Activated CD4-positive, alpha-beta T cell treated with anti-CD3 and anti-CD28 coated beads, Interleukin-2, amount 50 U/mL, for 48 hours (primary cell): ENCODE results near the gene PIP4K2A.
A peak's percentile ranks its signal among the peaks of the same experiment; 100 is the strongest.
"Not testable (repeated sequence)": the region's sequence is repeated elsewhere in the genome, so short reads cannot be mapped to it uniquely, and the experiment has no call there.

Experiments
- DNase-seq, 2 experiments: peaks; one replicate each; pipeline ENCODE4 v3.0.0-alpha.2; 2020

The PIP4K2A gene

DNA sequence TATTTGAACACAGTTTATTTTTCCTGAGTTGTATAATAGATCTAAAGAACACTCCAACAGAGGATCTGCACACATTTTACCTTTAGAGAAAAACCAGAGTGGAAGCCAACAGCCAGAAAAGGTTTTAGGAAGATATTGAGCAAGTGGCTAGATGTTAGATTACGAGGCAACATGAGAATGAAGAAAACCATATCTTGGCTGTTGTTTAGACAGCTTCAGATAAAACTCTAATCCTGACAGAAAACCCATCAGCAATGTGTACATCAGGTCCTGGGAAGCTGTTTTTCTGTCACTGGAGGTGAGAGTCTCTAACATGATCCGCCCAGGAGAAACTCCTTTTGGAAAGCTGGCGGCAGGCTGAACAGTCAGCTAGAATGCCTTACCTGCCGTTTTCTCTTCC lies 209.6 kb downstream of the PIP4K2A start:
- DNase-seq = no peak

DNA sequence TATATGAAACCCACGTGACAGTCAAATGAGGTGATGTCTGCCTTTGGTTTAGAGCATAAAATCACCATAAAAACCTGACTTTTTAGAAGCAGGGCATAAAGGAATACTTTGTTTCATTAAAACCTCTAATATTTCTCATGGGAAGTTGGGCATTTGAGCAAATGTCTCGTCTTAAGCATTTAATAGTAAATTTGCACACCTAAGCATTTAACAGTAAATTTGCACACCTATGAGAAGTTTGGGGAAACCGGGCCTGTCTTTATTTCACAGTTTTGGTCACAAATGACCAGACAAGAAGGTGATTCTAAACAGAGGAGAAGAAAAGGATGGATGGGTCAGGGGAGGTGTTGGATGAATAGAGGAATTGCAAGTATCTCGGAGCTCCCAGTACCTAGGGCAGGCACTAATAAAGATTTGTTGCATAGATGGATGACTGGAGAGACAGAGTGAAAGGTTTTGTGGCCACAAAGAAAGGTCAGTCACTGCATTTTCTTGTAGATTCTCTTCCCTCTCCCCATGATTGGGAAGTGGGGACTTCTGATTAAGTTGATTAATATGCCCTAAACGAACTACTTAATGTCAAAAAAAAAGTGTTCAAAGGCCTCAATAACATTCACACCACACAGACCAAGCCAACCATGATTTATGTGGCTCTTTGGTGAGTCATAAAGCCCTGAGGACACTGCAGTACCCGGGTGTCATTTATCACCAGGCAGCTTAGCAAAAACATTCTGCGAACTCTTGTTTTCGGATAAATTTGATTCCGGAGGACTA lies 210.9 kb downstream of the PIP4K2A start:
- no peak for DNase-seq

DNA sequence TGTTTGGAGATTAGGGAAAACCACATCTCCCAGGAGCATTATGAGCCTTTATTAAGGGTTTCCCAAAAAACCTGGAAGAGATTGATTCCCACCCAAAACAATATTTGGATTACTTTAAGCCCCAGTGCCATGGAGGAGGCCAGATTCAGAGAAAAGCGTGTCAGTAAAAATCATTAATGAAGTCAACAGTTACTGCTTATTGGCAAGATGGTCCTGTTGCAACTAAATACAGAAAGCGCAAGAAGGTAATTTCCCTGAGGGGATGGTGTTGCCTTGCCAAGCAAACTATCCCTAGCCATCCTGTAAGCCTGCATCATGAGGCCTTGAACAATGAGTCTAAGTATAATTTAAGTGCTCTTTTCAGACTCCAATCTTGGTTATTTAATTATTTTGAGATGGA lies 212.5 kb downstream of the PIP4K2A start:
- no peak for DNase-seq

DNA sequence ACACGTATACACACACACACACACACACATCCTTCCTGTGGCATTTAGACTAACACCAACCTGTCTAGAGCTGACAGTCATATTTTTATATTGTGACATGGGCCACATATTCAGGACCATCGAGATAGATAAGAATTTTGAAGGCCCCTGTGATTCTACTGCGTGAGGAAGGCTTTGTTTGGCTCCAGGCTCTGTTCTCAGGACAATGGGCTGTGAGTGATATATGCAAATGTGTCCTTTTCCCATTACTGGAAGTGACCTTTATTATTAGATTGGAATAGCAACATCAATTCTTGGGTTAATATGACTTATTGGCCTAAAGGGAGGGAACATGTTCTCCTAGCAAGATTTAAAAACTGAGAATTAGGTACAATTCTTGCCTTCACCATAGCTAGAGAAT lies 213.0 kb downstream of the PIP4K2A start:
- no peak for DNase-seq

DNA sequence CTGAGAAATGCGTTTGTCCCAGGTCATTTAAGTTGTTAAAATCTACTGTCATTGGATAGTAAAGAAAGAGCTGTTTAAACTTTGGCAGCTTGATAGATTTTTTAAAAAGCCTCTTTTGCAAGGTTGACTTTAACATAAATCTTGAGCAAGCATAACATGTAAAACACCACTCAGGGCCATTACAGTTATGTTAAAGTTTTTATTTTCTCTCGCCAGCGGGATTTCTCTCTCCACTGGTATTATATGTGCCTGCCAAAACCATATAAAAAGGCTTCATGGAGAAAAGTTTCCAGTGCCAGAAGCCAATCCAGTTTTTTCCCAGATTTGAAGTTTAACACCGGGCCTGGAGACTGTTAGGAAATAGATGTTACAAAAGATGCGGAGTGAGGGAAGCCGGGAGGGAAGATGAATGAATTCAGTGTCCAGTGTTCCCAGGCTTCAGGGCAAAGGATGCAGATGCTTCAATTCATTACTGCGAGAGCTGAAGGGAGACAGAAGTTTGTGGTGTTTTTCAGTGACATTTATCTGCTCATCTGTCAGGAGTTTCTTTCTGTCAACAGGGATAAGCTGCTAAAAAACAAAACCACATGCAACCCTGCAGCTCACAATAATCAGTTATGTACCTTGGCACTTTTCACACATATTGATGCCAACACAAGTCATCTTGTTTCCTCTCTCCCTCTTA lies 213.6 kb downstream of the PIP4K2A start:
- DNase-seq = no peak

DNA sequence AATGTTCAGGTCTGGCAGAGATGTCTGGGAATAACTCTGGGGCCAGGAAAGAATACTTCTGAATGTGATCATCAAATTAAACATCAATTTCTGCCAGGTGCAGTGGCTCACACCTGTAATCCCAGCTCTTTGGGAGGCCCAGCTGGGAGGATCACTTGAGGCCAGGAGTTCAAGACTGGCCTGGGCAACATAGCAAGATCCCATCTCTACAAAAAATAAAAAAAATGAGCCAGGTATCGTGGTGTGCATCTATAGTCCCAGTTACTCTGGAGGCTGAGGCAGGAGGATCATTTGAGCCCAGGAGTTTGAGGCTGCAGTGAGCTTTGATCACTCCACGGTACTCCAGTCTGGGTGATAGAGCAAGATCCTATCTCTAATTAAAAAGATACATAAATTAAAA lies 214.4 kb downstream of the PIP4K2A start:
- not testable (repeated sequence) for DNase-seq

DNA sequence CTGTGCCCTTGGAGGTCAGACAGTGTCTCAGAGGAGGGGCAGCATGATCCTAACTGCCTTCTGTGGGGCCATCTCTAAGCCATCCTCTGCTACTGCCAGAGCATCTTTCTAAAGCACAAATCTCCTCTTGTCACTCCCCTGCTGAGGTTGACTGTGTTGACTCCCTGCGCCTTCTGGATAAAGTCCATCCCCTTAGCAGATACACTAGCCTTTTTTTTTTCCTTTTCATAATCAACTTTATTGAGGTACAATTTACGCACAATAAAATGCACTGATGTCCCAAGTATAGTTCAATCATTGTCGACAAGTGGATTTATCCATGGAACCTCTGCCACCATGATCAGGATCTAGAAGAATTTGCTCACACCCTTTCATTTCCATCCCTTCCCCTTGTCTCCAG lies 219.0 kb downstream of the PIP4K2A start:
- no peak for DNase-seq

DNA sequence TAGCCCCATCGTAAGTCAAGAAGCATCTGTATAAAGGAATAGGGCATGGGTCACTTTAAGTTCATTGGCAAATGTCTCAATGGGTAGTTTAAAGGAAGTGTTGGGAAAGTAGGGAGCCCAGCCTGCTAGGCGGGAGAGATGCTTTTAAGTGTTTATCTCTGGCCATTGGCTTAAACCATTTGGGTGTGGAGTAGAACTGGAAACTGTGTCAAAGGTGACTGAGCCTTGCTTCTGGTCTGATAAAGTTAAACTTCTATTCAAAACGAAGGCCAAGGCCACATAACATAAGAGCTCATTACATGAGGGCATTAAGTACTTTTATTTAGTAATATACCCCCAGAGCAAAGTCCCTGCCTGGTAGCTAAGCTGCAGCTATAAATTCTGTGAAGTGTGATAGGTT lies 220.4 kb downstream of the PIP4K2A start:
- DNase-seq = no peak

DNA sequence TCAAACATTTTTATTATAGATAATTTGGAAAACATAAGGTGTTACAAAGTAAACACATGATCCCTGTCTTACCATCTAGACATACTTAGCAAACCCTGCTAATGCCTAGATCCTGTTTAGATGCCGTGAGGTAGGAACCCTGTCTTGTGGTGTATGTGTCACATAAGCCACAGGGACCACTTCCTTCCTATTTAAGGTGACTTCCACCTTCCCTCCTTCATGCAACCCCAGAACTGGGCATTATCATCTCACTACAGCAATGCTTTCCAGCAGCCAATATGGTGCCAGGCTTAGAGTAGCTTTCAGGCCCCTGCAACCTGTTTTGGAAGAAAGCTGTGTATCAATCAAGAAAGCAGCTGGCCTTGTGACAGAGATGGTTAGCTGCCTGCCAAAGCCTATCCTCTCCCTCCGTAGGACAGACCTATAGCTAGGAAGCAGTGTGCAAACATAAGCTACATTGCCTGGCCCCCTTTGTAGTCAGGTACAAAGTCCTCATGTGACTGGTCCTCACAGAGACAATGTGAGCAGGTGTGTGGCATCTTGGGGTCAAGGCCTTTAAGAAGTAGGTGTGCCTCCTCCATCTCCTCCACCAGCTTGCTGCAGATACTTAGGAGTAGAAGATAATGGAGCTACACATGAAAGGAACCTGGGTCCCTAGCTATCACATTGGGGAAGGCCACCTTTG lies 222.3 kb downstream of the PIP4K2A start:
- DNase-seq = peak in 1 of 2 experiments; percentile 12

DNA sequence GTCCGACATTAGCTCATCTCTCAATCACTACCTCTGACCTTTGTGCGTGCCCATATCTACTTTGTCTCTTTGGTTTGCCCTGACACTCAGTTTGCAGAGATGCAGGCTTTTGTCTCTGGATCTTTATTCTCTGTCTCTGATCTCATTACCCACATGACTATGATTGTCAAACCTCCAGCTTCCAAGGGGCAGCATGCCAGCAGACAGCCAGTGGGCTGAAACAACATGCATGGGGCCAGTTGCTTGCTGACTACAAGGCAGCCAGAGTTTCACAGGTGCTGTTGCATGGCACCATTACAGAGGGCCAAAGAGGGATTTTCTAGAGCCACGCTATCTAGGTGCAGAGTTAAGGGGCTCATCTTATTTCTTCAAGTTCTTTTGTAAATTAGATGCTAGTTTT lies 222.9 kb downstream of the PIP4K2A start:
- DNase-seq = no peak

DNA sequence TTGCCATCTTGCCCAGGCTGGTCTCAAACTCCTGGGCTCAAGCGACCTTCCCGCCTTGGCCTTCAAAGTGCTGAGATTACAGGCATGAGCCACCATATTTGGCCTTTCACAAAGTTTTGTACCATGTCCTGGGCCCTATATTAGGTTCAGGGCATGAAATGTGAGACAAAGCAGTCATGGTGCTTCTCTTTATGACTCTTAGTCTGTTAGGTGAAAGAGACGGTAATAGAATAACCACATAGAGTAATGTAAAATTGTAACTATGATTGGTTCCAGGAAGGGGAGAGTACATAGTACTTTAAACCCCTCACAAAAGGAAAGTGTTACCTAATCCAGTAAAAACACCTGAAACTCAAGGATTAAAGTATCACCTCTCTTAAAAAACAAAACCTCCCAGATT lies 224.4 kb downstream of the PIP4K2A start:
- DNase-seq = no peak

DNA sequence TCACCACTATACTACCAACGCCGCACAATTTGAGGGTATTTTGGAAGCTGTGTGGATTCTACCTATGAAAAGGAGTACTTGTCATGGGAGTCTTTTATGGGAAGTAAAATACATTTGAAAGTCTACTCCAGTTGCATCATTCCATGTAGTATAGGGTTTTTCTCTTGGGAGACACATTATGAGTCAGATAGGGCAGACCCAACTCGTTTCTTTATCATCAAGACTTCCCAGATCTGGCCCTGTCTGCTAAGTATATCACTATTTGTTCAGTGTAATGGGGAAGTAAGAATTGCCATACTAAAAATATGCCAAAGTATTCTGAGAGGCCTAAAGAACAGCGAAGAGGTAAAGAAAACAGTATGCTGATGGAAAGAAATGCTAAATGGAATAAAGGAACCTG lies 224.9 kb downstream of the PIP4K2A start:
- no peak for DNase-seq

DNA sequence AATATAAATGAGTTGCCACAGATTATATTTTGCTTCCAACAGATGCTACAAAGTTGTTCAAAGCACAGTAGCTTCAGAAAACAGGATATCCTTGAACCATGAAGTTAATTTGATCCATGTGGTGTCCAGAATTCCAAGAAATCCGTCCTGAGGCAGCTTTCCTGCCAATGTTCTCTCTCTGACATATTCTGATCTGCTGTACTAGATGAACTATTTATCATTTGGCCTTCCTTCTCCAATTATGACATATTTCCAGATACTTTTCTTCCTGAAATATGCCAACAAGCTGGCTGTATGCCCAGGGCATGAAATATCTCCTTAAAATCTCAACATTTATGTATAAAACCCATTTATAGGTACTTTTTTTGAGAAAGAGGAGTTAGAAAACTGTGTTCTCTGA lies 227.9 kb downstream of the PIP4K2A start:
- no peak for DNase-seq
